GM12878 (cell line): ENCODE measurements around the gene TMEM236. TPM values are rescaled to one million over a fixed set of nuclear protein-coding genes. Genes with fewer than 3 reads are reported as not detected.

Experiments
- ATAC-seq: fragments of 200-7000 bp; cut with Tn5 transposase; 3 replicates; pipeline ENCODE4 v1.9.1; 2020; ENCODE audit warnings: mild to moderate bottlenecking, moderate library complexity
- BruUV-seq: library from RNA; stranded (reverse); fragments of 400-500 nt; replicated peaks from 2 replicates; lab custom pipeline; 2021; lab: Mats Ljungman, UMichigan
- CTCF ChIA-PET: fragments of 300-600 bp; sonication (Branson Sonifier 250); formaldehyde crosslinking; extraction: SDS; loops from one replicate; lab custom pipeline; 2021; ENCODE audit warnings: inconsistent platforms; lab: Yijun Ruan, JAX
- POLR2A ChIA-PET: fragments of 350-600 bp; formaldehyde crosslinking; extraction: SDS; loops from one replicate; lab custom pipeline; 2021; ENCODE audit warnings: inconsistent platforms; lab: Charles Lee
- RAD21 ChIA-PET: fragments of 300-600 bp; sonication (Branson Sonifier 250); formaldehyde crosslinking; loops from one replicate; lab custom pipeline; 2023; ENCODE audit warnings: antibody characterized with exemption; ENCODE audit not compliant: unreplicated experiment; lab: Charles Lee
- SMC1A ChIA-PET: fragments of 300-600 bp; sonication (Branson Sonifier 250); formaldehyde crosslinking; loops from one replicate; lab custom pipeline; 2023; ENCODE audit not compliant: unreplicated experiment, uncharacterized antibody; lab: Charles Lee
- DNase-seq: peaks from one replicate; pipeline ENCODE4 v3.0.0-alpha.2; 2011; ENCODE audit warnings: low read depth, low spot score
- FAIRE-seq: peaks from 3 replicates; lab custom pipeline; 2011; peaks lifted over from hg19 to GRCh38; lab: Jason Lieb, UNC
- H2AFZ ChIP-seq: 2 replicates; pipeline ENCODE4 v1.6.0; 2011; ENCODE audit warnings: low read depth, low read length, control low read depth; ENCODE audit not compliant: control insufficient read depth
- H3K27ac ChIP-seq: 2 replicates; pipeline ENCODE4 v1.5.1; 2011; ENCODE audit warnings: control low read depth; ENCODE audit not compliant: control insufficient read depth, insufficient read depth
- H3K27me3 ChIP-seq, 2 experiments: replicated peaks in 1 of 2; 2 replicates each; pipeline versions ENCODE4 v1.6.0 to v1.6.1; 2011; ENCODE audit warnings: low read length in 1 of 2; ENCODE audit not compliant: control insufficient read depth in 2 of 2, insufficient read depth in 2 of 2
- H3K36me3 ChIP-seq, 2 experiments: 2 replicates each; pipeline ENCODE4 v1.5.1; 2011; ENCODE audit warnings: low read length in 1 of 2; ENCODE audit not compliant: control insufficient read depth in 2 of 2, insufficient read depth in 2 of 2
- H3K4me1 ChIP-seq: 2 replicates; pipeline ENCODE4 v1.6.1; 2011; ENCODE audit warnings: mild to moderate bottlenecking, low read length, moderate library complexity, mixed read lengths; ENCODE audit not compliant: control insufficient read depth, insufficient read depth
- H3K4me2 ChIP-seq: 2 replicates; pipeline ENCODE4 v1.6.0; 2011; ENCODE audit warnings: control low read depth; ENCODE audit not compliant: control insufficient read depth, insufficient read depth
- H3K4me3 ChIP-seq: fragments of 200-600 bp; sonication (generic); 2 replicates; pipeline ENCODE4 v1.5.1; 2016
- H3K79me2 ChIP-seq: 2 replicates; pipeline ENCODE4 v1.6.0; 2011; ENCODE audit warnings: low read length; ENCODE audit not compliant: control insufficient read depth, insufficient read depth
- H3K9ac ChIP-seq: 2 replicates; pipeline ENCODE4 v1.8.0; 2011; ENCODE audit warnings: low read length, control low read depth, mixed read lengths; ENCODE audit not compliant: control insufficient read depth, insufficient read depth
- H3K9me3 ChIP-seq: replicated peaks from 3 replicates; pipeline ENCODE4 v1.5.1; 2011; ENCODE audit warnings: mild to moderate bottlenecking, low read length; ENCODE audit not compliant: control insufficient read depth, insufficient read depth
- H4K20me1 ChIP-seq: 2 replicates; pipeline ENCODE4 v1.6.0; 2011; ENCODE audit not compliant: control insufficient read depth, insufficient read depth
- DPF2 ChIP-seq: fragments of 450-650 bp; IDR thresholded peaks from 2 replicates; pipeline ENCODE4 v1.6.1; 2017; ENCODE audit warnings: mild to moderate bottlenecking
- ELK1 ChIP-seq: IDR thresholded peaks from 2 replicates; pipeline ENCODE4 v1.6.1; 2012; ENCODE audit warnings: low read depth, low read length, improper control_type of control experiment
- ESRRA ChIP-seq: IDR thresholded peaks from 2 replicates; pipeline ENCODE4 v1.6.1; 2012; ENCODE audit warnings: mild to moderate bottlenecking, low read length, improper control_type of control experiment
- IKZF2 ChIP-seq, 2 experiments: fragments of 450-650 bp; IDR thresholded peaks; 2 replicates each; pipeline ENCODE4 v1.6.1; 2017; ENCODE audit warnings: mild to moderate bottlenecking in 2 of 2, moderate library complexity in 2 of 2
- NFYB ChIP-seq: IDR thresholded peaks from 2 replicates; pipeline ENCODE4 v1.6.1; 2011; ENCODE audit warnings: low read depth, mild to moderate bottlenecking, low read length, improper control_type of control experiment, moderate library complexity; ENCODE audit not compliant: insufficient read depth
- NKRF ChIP-seq: fragments of 450-650 bp; conservative IDR thresholded peaks from 2 replicates; pipeline ENCODE4 v1.6.1; 2017; ENCODE audit warnings: mild to moderate bottlenecking, moderate library complexity
- POLR2AphosphoS5 ChIP-seq: IDR thresholded peaks from 2 replicates; pipeline ENCODE4 v1.6.1; 2011; ENCODE audit warnings: mild to moderate bottlenecking, low read length, inconsistent platforms
- SKIL ChIP-seq: fragments of 450-650 bp; IDR thresholded peaks from 2 replicates; pipeline ENCODE4 v1.6.1; 2017; ENCODE audit warnings: mild to moderate bottlenecking, low read depth, inconsistent platforms; ENCODE audit not compliant: poor library complexity, severe bottlenecking
- SUZ12 ChIP-seq: fragments of 200-600 bp; sonication (generic); IDR thresholded peaks from one replicate; pipeline ENCODE4 v1.6.1; 2018; ENCODE audit warnings: antibody characterized with exemption, mild to moderate bottlenecking; ENCODE audit not compliant: unreplicated experiment
- USF2 ChIP-seq: IDR thresholded peaks from 2 replicates; pipeline ENCODE4 v1.6.1; 2011; ENCODE audit warnings: low read depth, low read length, improper control_type of control experiment, borderline replicate concordance
- WGBS: methylation state at CpG from one replicate; pipeline ENCODE4 v1.1.6; 2016; ENCODE audit warnings: low lambda C conversion rate; ENCODE audit not compliant: insufficient replicate concordance, insufficient coverage; ENCODE audit errors: missing lambda C conversion rate; 5-methylcytosine and 5-hydroxymethylcytosine counted together
- in situ Hi-C: fragments of 300-500 bp; cut with MboI; formaldehyde crosslinking; loops from 9 replicates; pipeline ENCODE4 v1.14.3; 2018; ENCODE audit warnings: mixed read lengths
- intact Hi-C: fragments of 100-400 bp; cut with micrococcal nuclease; formaldehyde crosslinking; loops from one replicate; pipeline ENCODE4 v1.14.2; 2022; ENCODE audit not compliant: unreplicated experiment
- polyA plus RNA-seq, 11 experiments: library from polyadenylated mRNA; depleted of rRNA in 4 of 11; unstranded in 6 of 11; stranded (reverse) in 5 of 11; fragments of >200 nt; fragmentation: Nextera tagmentation in 4 of 11; fragmentation: Illumina TruSeq in 1 of 11; extraction: Ambion mirVana in 4 of 11; extraction: Trizol in 1 of 11; gene quantifications; 1 replicate in 1 of 11; 2 replicates in 10 of 11; pipeline versions ENCODE4 v1.2.1 to v1.2.3, GENCODE V29; 2011 to 2016; ENCODE audit warnings: inconsistent platforms in 2 of 11, missing spikeins in 2 of 11, low read depth in 1 of 11
- total RNA-seq, 4 experiments: library from RNA; depleted of rRNA in 3 of 4; stranded (reverse); fragments of >200 nt in 3 of 4; fragmentation: Illumina TruSeq in 1 of 4; extraction: Trizol in 1 of 4; gene quantifications; 2 replicates each; pipeline versions ENCODE4 v1.2.1 to v1.2.3, GENCODE V29; 2013 to 2021

TMEM236 gene
- total and polyA plus RNA-seq, 10 of the 15 experiments (the other 5 are each of a cell fraction or from before 2014, with no cell fraction given), result 0.03 TPM; not detected in 9

- TF ChIP-seq ELK1 (no peak), NKRF (no peak), IKZF2 (IDR thresholded peaks at IDR 0.05) (no peak)
These were observed at the start of gene TMEM236 (continued) for GRCh38 chr10:17751781-17752445.

- Histone ChIP-seq H3K4me3 (no peak overlapping the region), H3K36me3 (peaks cover 1 to 12% of the 10 kb centered on the region in 2 experiments), H3K9ac (no peak overlapping the region), H4K20me1 (no peaks in the 10 kb centered on the region), H3K79me2 (no peaks in the 10 kb centered on the region), H3K4me2 (no peak overlapping the region), H3K27me3 (no peaks in the 10 kb centered on the region), H3K4me1 (no peaks in the 10 kb centered on the region), H3K9me3 (no peaks in the 10 kb centered on the region), H2AFZ (no peak overlapping the region), H3K27ac (no peak overlapping the region)
- intact Hi-C loops, result no loop called here
- CTCF ChIA-PET, result no interaction called here
- FAIRE-seq (no peak), DNase-seq (no peak), ATAC-seq (no peak)
- in situ Hi-C loops, result no loop called here
- WGBS, result 97% methylated on average over 3 of the region's 3 CpGs
- SMC1A ChIA-PET, result interaction anchor here (1.1 to 3.3 kb wide), 4 partner anchors 9 to 84 kb away, joined by 3 to 12 read pairs (median 4); partner anchors contain the start of gene STAM
- RAD21 ChIA-PET, result interaction anchor here (1.1 kb wide), 1 partner anchor 60 kb away, joined by 3 read pairs; the partner anchor contains the start of gene STAM
- TF ChIP-seq USF2, result no peak
- TF ChIP-seq POLR2AphosphoS5, result no peak
- no peak for TF ChIP-seq DPF2
- no peak for TF ChIP-seq SUZ12
- no peak for TF ChIP-seq SKIL
- TF ChIP-seq ESRRA, result no peak
- TF ChIP-seq NFYB, result no peak
- no TSS peak for BruUV-seq
- POLR2A ChIA-PET, result no interaction called here
These were observed 48.3 kb upstream of the TMEM236 start for GRCh38 chr10:17703706-17704105.
